Kasumi-1 (cell line): ENCODE data around the gene FICD.
"Not testable (repeated sequence)": the region's sequence is repeated elsewhere in the genome, so short reads cannot be mapped to it uniquely, and the experiment has no call there.

Experiments
- DNase-seq, 2 experiments: peaks; one replicate each; lab custom pipeline; 2025; lab: John Stamatoyannopoulos, UW

Gene FICD

GRCh38 chr12:108538146-108538545, 23.1 kb downstream of the FICD start:
- no peak for DNase-seq

- no peak for DNase-seq
Measured at GRCh38 chr12:108538616-108539195, 23.6 kb downstream of the FICD start.

- no peak for DNase-seq
Measured at GRCh38 chr12:108542320-108542719, 27.2 kb downstream of the FICD start.

- no peak for DNase-seq
Measured at GRCh38 chr12:108543652-108544051, 28.6 kb downstream of the FICD start.

- DNase-seq: no peak
Measured at GRCh38 chr12:108547686-108548085, 32.6 kb downstream of the FICD start.

- DNase-seq: no peak
Measured at GRCh38 chr12:108548954-108549521, 34.0 kb downstream of the FICD start.

GRCh38 chr12:108551535-108551934, 36.5 kb downstream of the FICD start:
- DNase-seq: no peak

- DNase-seq: no peak
Measured at GRCh38 chr12:108553799-108554198, 38.7 kb downstream of the FICD start.

GRCh38 chr12:108555383-108555782, 40.3 kb downstream of the FICD start:
- DNase-seq: not testable (repeated sequence)

GRCh38 chr12:108559007-108559655, 44.1 kb downstream of the FICD start:
- DNase-seq: no peak

GRCh38 chr12:108559748-108560147, 44.7 kb downstream of the FICD start:
- no peak for DNase-seq

GRCh38 chr12:108560321-108560721, 45.2 kb downstream of the FICD start:
- DNase-seq: peak in 1 of 2 experiments; percentile 20

- peak; percentile 96 to 97 for DNase-seq
Measured at GRCh38 chr12:108560752-108561719, 46.0 kb downstream of the FICD start, which contains the start of gene SART3. SART3 (minus strand) TSS chr12:108561173; CDS start chr12:108561154, 19 bp downstream.

- no peak for DNase-seq
Measured at GRCh38 chr12:108561852-108562347, 46.8 kb downstream of the FICD start.

- peak; percentile 92 to 94 for DNase-seq
Measured at GRCh38 chr12:108562348-108563135, 47.5 kb downstream of the FICD start, which contains the start of gene ISCU. ISCU (plus strand) TSS chr12:108562596; CDS start chr12:108562623, 27 bp downstream.

GRCh38 chr12:108563136-108563803, 48.2 kb downstream of the FICD start:
- peak; percentile 90 to 93 for DNase-seq

- DNase-seq: no peak
Measured at GRCh38 chr12:108563804-108564151, 48.7 kb downstream of the FICD start.

- no peak for DNase-seq
Measured at GRCh38 chr12:108564724-108565123, 49.6 kb downstream of the FICD start.

- DNase-seq: no peak
Measured at GRCh38 chr12:108565146-108565545, 50.1 kb downstream of the FICD start.

- peak; percentile 30 to 38 for DNase-seq
Measured at GRCh38 chr12:108565976-108566375, 50.9 kb downstream of the FICD start.

- no peak for DNase-seq
Measured at GRCh38 chr12:108566452-108566851, 51.4 kb downstream of the FICD start.
